A673 (cell line): ENCODE results near the gene DAPK2. TPM values are rescaled to one million over a fixed set of nuclear protein-coding genes. Genes with fewer than 3 reads are reported as not detected.

Experiments
- BruUV-seq: library from RNA; stranded (reverse); fragments of 400-500 nt; replicated peaks from 2 replicates; lab custom pipeline; 2021; lab: Mats Ljungman, UMichigan
- CTCF ChIA-PET: fragments of 300-600 bp; sonication (Branson Sonifier 250); formaldehyde crosslinking; loops from one replicate; lab custom pipeline; 2022; ENCODE audit warnings: antibody characterized with exemption; lab: Charles Lee
- POLR2A ChIA-PET: fragments of 300-600 bp; sonication (Branson Sonifier 250); formaldehyde crosslinking; loops from one replicate; lab custom pipeline; 2022; ENCODE audit warnings: antibody characterized with exemption; ENCODE audit not compliant: low non-redundant PET; lab: Charles Lee
- DNase-seq: peaks from one replicate; pipeline ENCODE4 v3.0.0-alpha.2; 2015; ENCODE audit warnings: low spot score
- H3K27ac ChIP-seq: fragments of 200-600 bp; sonication (generic); 2 replicates; pipeline ENCODE4 v1.5.1; 2016; ENCODE audit warnings: mixed run types, low read depth, mild to moderate bottlenecking, mixed read lengths, antibody characterized with exemption, low read length; ENCODE audit not compliant: poor library complexity, severe bottlenecking
- H3K27me3 ChIP-seq: fragments of 200-600 bp; sonication (generic); replicated peaks from 2 replicates; pipeline ENCODE4 v1.6.1; 2017; ENCODE audit warnings: mixed run types, low read depth, mild to moderate bottlenecking, mixed read lengths, antibody characterized with exemption, low read length; ENCODE audit not compliant: insufficient read depth, poor library complexity
- H3K36me3 ChIP-seq: fragments of 200-600 bp; sonication (generic); 2 replicates; pipeline ENCODE4 v1.6.1; 2016; ENCODE audit warnings: mixed run types, mild to moderate bottlenecking, mixed read lengths, antibody characterized with exemption, low read length; ENCODE audit not compliant: insufficient read depth, poor library complexity, severe bottlenecking
- H3K4me1 ChIP-seq: fragments of 200-600 bp; sonication (generic); 2 replicates; pipeline ENCODE4 v1.6.1; 2017; ENCODE audit warnings: mixed run types, mild to moderate bottlenecking, mixed read lengths, antibody characterized with exemption, low read length; ENCODE audit not compliant: insufficient read depth, poor library complexity, severe bottlenecking
- H3K4me3 ChIP-seq: fragments of 200-600 bp; sonication (generic); 2 replicates; pipeline ENCODE4 v1.5.1; 2016; ENCODE audit warnings: low read depth, mixed run types, mild to moderate bottlenecking, mixed read lengths, low read length; ENCODE audit not compliant: poor library complexity, severe bottlenecking
- H3K9me3 ChIP-seq: fragments of 200-600 bp; sonication (generic); 2 replicates; pipeline ENCODE4 v1.6.1; 2016; ENCODE audit warnings: mixed run types, low read depth, mild to moderate bottlenecking, mixed read lengths, antibody characterized with exemption, low read length; ENCODE audit not compliant: poor library complexity, severe bottlenecking
- EZH2 ChIP-seq: fragments of 200-600 bp; sonication (generic); IDR thresholded peaks from 2 replicates; pipeline ENCODE4 v1.6.1; 2017; ENCODE audit warnings: borderline replicate concordance, low read depth, mild to moderate bottlenecking, mixed read lengths, antibody characterized with exemption, low read length; ENCODE audit not compliant: poor library complexity, severe bottlenecking
- intact Hi-C: fragments of 100-400 bp; cut with micrococcal nuclease; formaldehyde crosslinking; loops from one replicate; pipeline ENCODE4 v1.10.0; 2022; ENCODE audit not compliant: unreplicated experiment
- total RNA-seq: library from RNA; stranded (reverse); gene quantifications from 2 replicates; pipeline ENCODE4 v1.2.3, GENCODE V29; 2021
- TF ChIP-seq, protein P1 (sequence below): fragments of 300-800, 200-600 bp; sonication (generic); conservative IDR thresholded peaks from 2 replicates; pipeline ENCODE4 v1.5.1; 2017; ENCODE audit warnings: low read depth, mild to moderate bottlenecking, antibody characterized with exemption, low read length, moderate library complexity, mixed read lengths

DAPK2 gene
- total RNA-seq, 1 experiment from 2014 or later: 19.2 TPM

DNA sequence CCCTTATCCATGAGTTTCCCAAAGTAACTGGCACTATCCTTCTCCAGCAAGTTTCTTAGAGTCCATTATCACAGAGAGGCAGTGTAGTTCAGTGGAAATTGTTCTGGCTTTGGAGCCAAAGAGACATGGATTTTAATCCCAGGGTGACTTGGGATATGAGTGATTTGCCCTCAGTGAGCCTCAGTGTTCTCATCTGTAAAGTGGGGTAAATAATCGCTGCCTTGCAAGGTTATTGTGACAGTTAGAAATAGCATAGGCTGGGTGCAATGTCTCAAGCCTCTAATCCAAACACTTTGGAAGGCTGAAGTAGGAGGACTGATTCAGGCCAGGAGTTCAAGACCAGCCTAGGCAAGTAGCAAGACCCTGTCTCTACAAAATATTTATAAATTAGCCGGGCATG is 30.0 kb downstream of the DAPK2 start:
- POLR2A ChIA-PET: no interaction called here
- no peaks in the 10 kb centered on the region for H3K9me3 ChIP-seq
- no peak overlapping the region for H3K27ac ChIP-seq
- H3K36me3 ChIP-seq: no peaks in the 10 kb centered on the region
- TF ChIP-seq, protein P1, sequence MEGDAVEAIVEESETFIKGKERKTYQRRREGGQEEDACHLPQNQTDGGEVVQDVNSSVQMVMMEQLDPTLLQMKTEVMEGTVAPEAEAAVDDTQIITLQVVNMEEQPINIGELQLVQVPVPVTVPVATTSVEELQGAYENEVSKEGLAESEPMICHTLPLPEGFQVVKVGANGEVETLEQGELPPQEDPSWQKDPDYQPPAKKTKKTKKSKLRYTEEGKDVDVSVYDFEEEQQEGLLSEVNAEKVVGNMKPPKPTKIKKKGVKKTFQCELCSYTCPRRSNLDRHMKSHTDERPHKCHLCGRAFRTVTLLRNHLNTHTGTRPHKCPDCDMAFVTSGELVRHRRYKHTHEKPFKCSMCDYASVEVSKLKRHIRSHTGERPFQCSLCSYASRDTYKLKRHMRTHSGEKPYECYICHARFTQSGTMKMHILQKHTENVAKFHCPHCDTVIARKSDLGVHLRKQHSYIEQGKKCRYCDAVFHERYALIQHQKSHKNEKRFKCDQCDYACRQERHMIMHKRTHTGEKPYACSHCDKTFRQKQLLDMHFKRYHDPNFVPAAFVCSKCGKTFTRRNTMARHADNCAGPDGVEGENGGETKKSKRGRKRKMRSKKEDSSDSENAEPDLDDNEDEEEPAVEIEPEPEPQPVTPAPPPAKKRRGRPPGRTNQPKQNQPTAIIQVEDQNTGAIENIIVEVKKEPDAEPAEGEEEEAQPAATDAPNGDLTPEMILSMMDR: no peak
- no peak for TF ChIP-seq EZH2
- H3K4me1 ChIP-seq: peaks cover 20% of the 10 kb centered on the region
- no peak overlapping the region for H3K4me3 ChIP-seq
- no peaks in the 10 kb centered on the region for H3K27me3 ChIP-seq
- CTCF ChIA-PET: no interaction called here
- DNase-seq: no peak
- no TSS peak for BruUV-seq
- intact Hi-C loops: no loop called here

DNA sequence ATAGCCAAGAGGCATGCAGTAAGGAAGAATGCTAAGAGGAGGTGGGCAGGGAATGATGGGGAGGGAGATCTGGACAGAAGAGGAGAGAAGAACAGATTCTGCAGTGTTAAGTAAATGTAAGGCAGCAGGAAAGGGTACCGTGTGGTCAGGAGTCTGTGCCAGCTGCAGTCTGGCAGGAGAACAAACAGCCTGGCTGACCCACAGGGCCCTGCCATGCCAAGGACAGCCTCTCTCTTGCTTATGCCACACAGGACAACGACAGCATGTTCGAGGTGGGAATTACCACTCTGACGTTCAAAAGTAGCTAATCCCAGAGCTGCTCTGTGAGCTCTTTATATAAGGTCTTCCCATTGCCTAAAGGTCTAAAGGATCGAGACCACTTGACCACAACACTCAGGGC is 31.3 kb downstream of the DAPK2 start:
- BruUV-seq: no TSS peak
- ChIA-PET POLR2A (no interaction called here), CTCF (no interaction called here)
- intact Hi-C loops: no loop called here
- peaks cover 27% of the 10 kb centered on the region for H3K4me1 ChIP-seq
- TF ChIP-seq, protein P1: no peak
- TF ChIP-seq EZH2: no peak
- no peak overlapping the region for H3K4me3 ChIP-seq
- no peaks in the 10 kb centered on the region for H3K36me3 ChIP-seq
- DNase-seq: no peak
- no peaks in the 10 kb centered on the region for H3K9me3 ChIP-seq
- H3K27ac ChIP-seq: no peak overlapping the region
- no peaks in the 10 kb centered on the region for H3K27me3 ChIP-seq

DNA sequence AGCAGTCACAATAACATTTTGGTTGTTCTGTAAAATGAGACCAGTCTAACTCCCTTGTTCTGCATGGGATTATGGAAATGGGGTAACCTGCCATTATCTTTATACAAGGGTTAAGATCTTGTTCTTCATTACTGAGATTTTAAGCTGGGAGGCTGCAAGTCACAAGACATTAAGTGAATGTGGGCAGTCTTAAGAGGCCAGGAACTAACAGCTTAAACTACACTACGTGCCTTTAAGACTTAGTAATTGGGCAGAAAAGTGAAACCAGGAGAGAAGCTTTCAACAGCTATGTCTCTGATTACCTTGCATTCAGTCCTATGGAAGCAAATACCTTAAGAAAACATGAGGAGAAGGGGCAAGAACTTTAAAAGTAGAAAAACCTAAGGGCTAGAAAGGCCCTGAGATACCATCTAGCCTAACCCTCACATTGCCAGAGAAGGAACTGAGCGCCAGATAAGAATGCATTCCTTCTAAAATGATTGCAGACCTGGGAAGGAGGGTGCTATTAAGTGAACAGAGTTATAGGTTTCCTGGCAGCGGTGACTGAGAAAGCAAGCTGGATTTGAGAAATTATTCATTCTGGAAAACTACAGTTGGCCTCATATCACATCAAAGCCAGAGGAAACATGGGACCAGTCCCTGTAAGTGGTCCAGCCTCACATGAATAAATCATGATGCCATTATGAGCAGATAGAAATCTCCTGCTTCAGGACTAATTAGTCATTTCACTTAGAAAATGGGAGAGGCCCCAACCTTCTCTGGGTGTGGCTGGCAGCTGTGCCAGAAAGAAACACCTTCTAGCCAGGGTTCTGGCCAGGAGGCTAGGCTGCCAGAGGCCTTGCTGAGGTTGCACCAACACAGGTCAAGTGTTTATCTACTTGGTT is 32.9 kb downstream of the DAPK2 start:
- Histone ChIP-seq H3K9me3 (no peaks in the 10 kb centered on the region), H3K27me3 (no peaks in the 10 kb centered on the region), H3K36me3 (no peaks in the 10 kb centered on the region), H3K4me3 (no peak overlapping the region), H3K4me1 (peaks cover 27% of the 10 kb centered on the region), H3K27ac (peak overlapping the region; percentile 34)
- intact Hi-C loops: no loop called here
- POLR2A ChIA-PET: no interaction called here
- no peak for DNase-seq
- no peak for TF ChIP-seq EZH2
- TF ChIP-seq, protein P1: no peak
- BruUV-seq: TSS peak; percentile 40
- CTCF ChIA-PET: interaction anchor here (0.7 kb wide), 1 partner anchor 53 kb away, joined by 3 read pairs; no protein-coding TSS in a partner anchor
